GM18873 (cell line): ENCODE measurements around the gene NLRP6.
"Not testable (repeated sequence)": the region's sequence is repeated elsewhere in the genome, so short reads cannot be mapped to it uniquely, and the experiment has no call there.

ENCODE experiments used
- ATAC-seq: cut with Tn5 transposase; IDR thresholded peaks from one replicate; pipeline ENCODE4 v1.9.1; 2021; ENCODE audit warnings: mild to moderate bottlenecking, moderate library complexity, moderate number of reproducible peaks; ENCODE audit not compliant: unreplicated experiment, low FRiP score

The NLRP6 gene

DNA sequence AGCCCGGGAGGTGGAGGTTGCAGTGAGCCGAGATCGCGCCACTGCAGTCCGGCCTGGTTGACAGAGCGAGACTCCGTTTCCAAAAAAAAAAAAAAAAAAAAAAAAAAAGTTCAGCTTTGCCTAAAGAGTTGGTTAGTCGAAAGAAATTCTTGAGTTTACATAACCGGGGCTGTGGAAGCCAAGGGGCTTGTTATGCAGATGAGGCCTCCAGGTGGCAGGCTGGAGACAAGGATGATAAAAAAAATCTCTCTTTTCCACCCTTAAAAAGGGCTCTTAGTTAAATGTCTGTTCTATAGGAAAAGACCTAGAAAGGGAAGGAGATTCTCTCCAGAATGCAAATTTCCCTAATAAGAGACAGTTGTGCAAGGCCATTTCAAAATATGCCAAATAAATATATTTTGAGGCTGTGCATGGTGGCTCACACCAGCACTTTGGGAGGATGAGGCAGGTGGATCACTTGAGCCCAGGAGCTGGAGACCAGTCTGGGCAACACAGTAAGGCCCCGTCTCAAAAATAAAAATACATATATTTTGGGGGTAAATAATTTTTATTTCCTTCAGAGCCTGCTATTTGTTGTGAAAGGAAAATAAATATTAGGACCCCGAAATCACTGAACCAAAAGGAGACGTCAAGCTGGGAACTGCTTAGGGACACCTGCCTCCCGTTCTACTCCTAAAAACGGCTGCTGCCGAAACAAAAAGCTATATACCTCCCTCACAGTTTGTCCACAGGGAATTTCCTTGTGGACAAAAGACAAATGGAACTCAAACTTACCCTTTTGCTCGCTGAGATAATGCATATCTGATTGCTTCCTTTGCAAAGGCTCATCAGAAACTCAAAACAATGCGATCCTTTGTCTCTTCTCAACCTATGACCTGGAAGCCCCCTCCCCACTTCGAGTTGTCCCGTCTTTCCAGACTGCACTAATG is 27.0 kb downstream of the NLRP6 start:
- ATAC-seq = no peak

DNA sequence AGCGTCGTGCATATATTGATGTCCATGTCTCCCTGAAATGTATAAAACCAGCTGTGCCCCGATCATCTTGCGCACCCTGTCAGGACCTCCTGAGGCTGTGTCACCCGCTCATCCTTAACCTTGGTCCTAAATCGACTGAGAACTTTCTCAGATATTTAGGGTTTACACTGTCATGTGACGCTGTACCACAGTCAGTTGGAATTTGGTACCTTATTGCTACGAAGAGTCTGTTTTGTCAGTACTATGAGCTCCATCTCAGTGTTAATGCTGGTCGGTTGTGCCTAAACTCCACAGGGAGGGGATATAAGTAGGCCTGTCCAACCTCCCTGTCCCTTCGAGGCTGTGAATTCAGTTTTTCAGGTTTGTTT is 27.6 kb downstream of the NLRP6 start:
- ATAC-seq = no peak

DNA sequence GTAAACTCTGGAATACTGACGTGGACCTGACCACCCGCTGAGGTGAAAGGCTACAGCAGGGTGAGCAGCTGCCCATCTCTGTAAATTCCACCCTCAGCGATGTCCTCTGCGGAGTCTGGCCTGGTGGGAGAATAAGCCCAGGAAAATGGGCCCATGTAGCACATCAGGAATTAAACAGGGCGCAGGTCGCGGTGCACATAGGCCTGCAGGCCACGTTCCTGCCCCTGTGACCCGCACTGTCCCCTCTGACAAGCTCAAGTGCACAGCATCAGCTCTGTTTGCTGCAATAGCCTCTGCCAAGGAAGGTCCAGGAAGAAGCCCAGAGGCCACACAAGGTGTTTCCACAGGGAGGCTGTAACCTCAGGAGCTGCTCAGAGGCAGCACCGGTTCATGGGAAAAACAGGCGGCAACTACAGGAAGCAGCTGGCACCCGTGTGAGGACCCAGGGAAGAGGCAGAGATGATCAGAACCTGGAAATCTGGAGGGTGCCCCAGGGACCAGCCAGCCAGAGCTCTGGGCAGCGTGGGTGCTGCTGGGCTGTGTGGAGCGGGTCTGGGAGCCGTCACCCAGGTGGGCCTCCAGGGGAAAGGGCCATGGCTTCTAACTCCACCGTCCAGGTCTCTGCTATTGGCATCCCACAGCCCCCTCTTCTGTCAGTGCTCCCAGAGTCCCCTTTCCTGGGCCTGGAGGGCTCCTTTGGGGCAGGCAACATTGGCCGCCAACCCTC is 28.6 kb downstream of the NLRP6 start:
- no peak for ATAC-seq

DNA sequence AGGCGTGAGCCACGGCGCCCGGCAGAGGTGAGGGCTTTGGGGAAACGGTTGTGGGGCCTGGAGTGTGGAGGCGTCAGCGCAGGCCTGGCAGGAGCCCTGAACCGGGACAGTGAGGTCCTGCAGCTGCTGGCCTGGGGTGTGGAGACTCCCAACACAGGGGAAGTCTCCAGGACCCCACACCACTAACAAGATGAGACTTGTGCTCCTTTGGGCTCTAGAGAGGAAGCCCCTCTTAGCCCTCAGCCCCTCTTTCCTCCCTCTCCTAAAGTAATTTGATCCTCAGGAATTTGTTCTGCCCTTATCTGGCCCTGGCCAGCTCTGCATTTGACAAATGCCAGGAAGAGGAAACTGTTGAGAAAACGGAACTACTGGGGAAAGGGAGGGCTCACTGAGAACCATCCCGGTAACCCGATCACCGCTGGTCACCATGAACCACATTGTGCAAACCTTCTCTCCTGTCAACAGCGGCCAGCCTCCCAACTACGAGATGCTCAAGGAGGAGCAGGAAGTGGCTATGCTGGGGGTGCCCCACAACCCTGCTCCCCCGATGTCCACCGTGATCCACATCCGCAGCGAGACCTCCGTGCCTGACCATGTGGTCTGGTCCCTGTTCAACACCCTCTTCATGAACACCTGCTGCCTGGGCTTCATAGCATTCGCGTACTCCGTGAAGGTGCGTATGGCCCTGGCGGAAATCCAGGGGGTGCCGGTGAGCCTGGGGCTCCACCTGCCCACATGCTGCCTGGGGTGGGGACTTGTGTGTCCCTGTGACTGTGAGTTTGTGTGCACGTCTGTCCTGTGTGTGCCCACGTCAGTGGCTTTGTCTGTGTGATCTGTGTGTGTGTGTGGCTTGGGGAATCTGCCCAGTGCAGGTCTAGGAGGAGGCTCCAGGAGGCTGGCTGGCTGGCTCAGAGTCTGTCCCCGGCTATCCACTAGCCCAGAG is 29.8 kb downstream of the NLRP6 start, which contains the start of gene IFITM2:
Gene IFITM2 (plus strand): TSS at position 51 of the 943 bp plus-strand sequence. CDS start 377 bp downstream, at position 428.
- not testable (repeated sequence) for ATAC-seq

DNA sequence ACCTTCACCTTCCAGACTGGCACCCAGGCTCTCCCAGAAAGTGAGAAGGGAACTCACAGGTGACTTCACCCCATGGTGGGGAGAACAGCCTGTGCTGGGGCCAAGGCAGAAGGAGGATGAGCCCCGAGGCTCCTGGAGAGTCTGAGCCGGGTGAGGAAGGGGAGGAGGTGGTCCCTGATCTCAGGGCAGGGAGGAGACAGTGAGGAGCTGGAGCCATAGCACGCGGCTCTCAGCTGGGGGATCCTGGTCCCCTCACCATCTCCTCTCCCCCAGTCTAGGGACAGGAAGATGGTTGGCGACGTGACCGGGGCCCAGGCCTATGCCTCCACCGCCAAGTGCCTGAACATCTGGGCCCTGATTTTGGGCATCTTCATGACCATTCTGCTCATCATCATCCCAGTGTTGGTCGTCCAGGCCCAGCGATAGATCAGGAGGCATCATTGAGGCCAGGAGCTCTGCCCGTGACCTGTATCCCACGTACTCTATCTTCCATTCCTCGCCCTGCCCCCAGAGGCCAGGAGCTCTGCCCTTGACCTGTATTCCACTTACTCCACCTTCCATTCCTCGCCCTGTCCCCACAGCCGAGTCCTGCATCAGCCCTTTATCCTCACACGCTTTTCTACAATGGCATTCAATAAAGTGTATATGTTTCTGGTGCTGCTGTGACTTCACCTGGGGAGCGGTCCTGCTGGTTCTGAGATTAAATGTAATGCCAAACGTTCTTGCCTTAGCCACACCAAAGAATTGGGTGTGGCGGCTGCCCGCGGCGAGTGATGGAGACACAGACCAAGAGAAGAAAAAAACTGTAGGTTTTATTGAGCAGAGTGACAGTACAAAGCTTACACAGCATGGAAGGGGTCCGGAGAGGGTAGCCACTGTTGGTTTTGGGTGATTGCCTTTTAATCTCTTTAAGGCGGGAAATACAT is 30.8 kb downstream of the NLRP6 start:
- not testable (repeated sequence) for ATAC-seq

DNA sequence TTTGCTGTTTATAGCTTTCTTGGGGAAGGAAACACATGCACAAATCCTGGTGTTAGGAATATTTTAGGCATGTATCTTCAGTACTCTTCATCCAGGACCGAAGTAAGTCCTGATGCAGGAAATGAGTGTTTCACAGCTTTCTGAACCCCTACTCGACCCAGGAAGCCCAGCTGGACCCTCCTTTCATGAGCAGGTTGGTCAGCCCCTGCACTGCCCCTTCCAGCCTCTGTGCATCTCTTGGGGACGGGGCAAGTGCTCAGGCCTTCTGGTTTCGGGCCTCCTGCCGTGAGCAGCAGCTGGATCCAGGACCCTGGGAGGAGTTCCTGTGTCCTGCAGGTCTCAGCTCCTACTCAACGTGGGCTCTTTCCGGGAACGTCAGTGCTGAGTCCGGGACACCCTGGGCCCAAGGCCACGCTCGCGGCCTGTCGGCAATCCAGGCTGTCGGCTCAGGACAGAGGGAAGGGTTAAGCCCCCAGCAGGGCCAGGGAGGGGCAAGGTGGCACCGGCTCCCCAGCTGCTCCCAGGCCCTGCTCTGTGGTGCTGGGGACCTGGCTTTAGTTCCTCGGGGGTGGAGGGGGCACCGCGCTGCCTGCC is 31.9 kb downstream of the NLRP6 start:
- not testable (repeated sequence) for ATAC-seq

DNA sequence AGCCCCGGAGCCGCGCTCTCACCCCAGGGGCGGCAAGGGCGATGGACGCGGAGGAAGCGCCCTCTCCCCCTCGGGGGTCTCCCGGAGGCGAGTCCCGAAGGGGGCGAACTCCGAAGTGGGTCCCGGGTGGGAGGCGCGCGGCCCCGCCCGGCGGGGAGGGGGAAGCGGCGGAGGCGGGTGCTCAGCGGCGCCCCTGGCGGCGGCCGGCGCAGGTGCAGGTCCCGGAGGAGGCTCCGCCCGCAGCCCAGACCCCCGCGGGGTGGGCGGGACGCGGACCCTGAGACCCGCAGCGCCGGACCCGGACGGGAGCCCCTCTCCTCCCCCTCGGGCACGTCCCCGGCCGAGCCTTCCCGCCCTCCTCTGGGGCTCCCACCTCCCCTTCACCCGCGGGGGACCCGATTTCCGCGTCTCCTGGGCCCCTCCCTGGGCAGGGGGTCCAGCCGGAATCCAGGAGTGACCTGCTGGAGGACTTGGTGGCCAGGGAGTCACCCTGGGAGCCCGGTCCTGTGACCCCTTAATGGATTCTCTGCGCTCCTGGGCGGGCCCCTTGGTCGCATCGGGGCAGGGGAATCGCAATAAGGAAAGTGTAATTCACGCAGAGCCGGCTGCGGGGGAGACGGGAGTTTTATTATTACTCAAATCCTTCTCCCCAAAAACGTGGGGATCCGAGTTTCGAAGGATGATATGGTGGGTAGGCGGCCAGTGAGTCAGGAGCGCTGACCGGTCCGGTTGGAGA is 33.0 kb downstream of the NLRP6 start:
- ATAC-seq = not testable (repeated sequence)

DNA sequence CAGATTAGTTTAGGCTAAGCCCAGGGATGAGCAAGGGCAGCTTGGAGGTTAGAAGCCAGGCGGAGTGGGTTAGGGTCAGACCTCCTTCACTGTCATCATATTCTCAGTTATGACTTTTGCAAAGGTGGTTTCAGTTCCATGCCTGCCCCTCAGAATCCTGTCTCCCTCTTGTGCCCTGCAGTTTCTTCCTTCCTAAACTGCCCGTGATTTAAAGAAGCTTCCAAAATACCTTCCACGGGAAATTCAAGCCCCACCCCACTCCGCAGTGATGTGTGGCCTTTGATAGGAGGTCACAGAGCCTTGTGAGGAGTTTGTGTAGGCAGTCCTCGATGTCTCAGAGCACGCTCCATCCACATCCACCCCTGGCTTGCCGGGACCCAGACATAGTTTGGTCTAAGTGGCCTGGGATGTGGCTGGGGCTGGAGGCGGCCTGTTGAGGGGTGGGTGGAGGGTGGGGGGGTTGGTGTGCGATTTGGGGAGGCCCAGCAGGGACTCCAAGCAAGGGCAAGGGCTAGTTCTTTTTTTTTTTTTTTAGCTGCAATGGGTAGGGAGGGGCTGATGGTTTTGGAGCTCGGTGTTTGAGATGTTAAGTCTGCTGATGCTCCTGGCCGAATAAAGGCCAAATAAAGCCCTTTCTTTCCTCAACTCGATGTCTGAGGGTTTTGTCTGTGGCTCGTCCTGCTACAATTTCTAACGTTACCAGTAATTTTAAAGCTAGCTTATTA is 34.0 kb downstream of the NLRP6 start:
- ATAC-seq = no peak

DNA sequence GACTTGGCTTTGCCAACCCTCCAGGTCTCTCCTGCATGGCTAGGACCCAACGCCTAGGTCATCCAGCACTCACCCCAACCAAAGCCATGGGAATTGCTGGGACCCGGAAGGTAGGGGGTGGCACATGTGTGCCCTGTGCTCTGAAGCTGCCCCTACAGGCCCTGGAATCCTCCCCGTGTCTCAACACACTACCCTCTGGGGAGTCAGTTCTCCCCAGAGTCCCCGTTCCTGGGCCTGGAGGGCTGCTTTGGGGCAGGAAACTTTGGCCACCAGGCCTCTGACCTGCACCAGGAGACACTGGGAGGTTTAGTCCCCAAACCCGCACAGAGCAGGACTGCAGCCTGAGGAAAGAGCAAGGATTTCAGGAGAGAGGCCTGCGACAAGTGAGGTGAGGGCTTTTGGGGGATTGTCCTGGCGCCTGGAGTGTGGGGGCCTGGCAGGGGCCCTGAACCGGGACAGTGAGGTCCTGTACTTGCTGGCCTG is 35.1 kb downstream of the NLRP6 start:
- ATAC-seq = no peak

DNA sequence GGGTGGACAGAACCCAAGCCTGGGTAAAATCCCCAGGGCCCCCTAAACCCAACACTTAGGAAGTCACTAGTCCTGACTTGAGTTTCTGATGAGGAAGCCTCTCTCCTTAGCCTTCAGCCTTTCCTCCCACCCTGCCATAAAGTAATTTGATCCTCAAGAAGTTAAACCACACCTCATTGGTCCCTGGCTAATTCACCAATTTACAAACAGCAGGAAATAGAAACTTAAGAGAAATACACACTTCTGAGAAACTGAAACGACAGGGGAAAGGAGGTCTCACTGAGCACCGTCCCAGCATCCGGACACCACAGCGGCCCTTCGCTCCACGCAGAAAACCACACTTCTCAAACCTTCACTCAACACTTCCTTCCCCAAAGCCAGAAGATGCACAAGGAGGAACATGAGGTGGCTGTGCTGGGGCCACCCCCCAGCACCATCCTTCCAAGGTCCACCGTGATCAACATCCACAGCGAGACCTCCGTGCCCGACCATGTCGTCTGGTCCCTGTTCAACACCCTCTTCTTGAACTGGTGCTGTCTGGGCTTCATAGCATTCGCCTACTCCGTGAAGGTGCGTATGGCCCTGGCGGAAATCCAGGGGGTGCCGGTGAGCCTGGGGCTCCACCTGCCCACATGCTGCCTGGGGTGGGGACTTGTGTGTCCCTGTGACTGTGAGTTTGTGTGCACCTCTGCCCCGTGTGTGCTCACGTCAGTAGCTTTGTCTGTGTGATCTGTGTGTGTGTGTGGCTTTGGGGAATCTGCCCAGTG is 35.8 kb downstream of the NLRP6 start, which contains the start of gene IFITM1:
Gene IFITM1 (plus strand): TSS at position 254 of the 767 bp plus-strand sequence. CDS start 131 bp downstream, at position 385.
- no peak for ATAC-seq

DNA sequence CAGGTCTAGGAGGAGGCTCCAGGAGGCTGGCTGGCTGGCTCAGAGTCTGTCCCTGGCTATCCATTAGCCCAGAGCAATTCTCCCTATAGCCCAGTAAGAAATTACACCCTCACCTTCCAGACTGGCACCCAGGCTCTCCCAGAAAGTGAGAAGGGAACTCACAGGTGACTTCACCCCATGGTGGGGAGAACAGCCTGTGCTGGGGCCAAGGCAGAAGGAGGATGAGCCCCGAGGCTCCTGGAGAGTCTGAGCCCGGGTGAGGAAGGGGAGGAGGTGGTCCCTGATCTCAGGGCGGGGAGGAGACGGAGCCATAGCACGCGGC is 36.3 kb downstream of the NLRP6 start:
- not testable (repeated sequence) for ATAC-seq

DNA sequence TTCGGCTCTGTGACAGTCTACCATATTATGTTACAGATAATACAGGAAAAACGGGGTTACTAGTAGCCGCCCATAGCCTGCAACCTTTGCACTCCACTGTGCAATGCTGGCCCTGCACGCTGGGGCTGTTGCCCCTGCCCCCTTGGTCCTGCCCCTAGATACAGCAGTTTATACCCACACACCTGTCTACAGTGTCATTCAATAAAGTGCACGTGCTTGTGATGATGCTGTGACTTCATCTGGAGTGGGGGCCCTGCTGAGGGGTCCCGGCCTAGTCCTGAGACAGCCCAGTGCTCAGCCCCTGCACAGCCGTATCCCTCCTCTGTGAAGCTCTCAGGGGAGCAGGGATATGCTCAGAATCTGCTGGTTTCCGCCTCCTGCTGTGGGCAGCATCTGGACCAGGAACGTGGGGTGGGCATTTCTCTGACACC is 36.9 kb downstream of the NLRP6 start:
- no peak for ATAC-seq

DNA sequence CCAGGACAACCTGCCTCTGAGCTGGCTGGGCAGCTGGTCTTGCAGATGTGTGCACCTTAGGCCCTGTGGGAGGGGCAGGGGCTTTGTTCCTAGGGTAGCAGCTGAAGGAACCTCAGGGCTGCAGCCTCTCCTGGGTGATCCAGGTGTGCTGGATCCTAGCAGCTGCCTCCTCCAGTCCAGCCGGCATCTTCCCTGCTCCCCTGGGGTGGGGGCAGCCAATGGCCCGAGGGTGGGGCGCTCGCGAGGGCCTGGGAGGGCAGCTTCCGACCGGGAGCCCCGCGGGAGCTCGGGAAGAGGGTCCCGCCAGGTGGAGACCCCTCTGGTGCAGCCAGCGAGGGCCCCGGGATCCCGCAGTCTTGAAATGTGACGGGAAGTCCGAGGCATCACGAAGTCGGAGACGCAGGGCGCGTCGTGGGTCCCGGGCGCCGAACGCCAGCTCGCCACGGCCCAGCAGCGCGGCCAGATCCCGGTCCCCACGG is 37.3 kb downstream of the NLRP6 start:
- no peak for ATAC-seq

DNA sequence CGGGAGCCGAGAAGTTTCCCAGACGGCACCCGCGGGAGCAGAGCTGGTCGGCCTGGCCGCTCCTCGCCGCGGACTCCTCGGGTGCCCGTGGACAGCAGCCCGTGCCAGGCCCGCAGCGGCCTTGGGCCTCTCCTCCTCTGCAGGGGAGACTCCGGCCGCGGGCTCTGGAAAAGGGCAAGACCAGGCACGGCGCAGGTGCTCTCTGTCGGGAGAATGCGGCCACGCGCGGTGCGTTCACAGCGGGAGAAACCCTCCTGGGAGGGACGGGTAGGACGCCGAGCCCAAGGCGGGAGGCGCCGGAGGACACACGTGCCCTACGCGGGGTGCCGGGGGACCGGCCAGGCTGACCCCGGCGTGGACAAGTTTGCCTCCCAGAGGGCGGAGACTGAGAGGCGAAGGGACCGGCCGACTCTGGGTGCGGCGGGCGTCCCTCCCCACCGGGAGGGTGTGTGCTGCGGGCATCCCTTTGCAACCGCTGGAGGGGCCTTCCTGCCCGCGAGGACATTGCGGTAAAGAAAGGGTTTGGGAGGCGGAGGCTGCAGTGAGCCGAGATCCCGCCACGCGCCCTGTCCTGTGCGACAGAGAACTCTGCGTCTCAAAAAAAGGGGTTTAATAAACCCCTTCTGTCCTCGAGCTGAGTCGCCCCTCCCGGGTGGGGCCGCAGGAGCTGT is 38.0 kb downstream of the NLRP6 start:
- no peak for ATAC-seq

DNA sequence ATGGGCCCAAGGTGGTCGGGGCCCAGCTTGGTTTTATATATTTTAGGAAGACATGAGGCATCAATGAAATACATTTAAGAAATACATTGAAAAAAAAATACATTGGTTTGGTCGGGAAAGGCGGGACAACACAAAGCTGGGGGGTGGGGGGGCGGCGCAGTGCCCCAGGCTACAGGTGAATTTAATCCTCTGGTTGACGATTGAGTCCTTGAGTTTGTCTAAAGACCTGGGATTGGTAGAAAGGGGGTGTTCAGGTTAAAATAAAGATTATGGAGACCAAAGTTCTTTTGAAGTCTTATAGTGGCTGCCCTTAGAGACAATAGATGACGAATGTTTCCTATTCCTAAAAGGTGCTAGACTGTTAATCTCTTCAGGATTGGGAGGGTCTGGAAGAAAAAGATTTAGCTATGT is 38.7 kb downstream of the NLRP6 start:
- no peak for ATAC-seq
